Ishikawa (cell line): Measurements from ENCODE around the gene C12orf75.

Experiments used
- EP300 ChIP-seq: IDR thresholded peaks from 2 replicates; pipeline ENCODE4 v1.6.1; 2012; ENCODE audit warnings: borderline replicate concordance
- RAD21 ChIP-seq: IDR thresholded peaks from 2 replicates; pipeline ENCODE4 v1.6.1; 2012; ENCODE audit warnings: low read depth
- TCF12 ChIP-seq: IDR thresholded peaks from 2 replicates; pipeline ENCODE4 v1.6.1; 2012; ENCODE audit warnings: low read depth
- USF1 ChIP-seq: IDR thresholded peaks from 2 replicates; pipeline ENCODE4 v1.6.1; 2012
- YY1 ChIP-seq: IDR thresholded peaks from 2 replicates; pipeline ENCODE4 v1.6.1; 2012; ENCODE audit warnings: low read depth

GRCh38 chr12:105374303-105374702, 43.8 kb downstream of the C12orf75 start:
- TF ChIP-seq RAD21 (no peak), EP300 (no peak), YY1 (no peak), TCF12 (no peak), USF1 (no peak)
